Adrenal gland (tissue), 12 donors: ENCODE results near the gene C20orf144. TPM values are rescaled to one million over a fixed set of nuclear protein-coding genes. Genes with fewer than 3 reads are reported as not detected.

ENCODE experiments used
- DNase-seq, 7 donors: peaks; one replicate each; pipeline ENCODE4 v3.0.0-alpha.2; 2019 to 2020
- H3K27ac ChIP-seq, 5 donors: fragments of 200-600 bp; sonication (generic) in 4 of 5; 1 replicate in 3 of 5; 2 replicates in 2 of 5; pipeline versions ENCODE4 v1.5.1 to v1.8.0; 2016 to 2020; ENCODE audit warnings: mild to moderate bottlenecking in 1 of 5
- H3K27me3 ChIP-seq: fragments of 200-600 bp; 2 replicates; pipeline ENCODE4 v1.8.0; 2021
- H3K36me3 ChIP-seq, 2 donors: fragments of 200-600 bp; replicated peaks in 1 of 2; 1 replicate in 1 of 2; 2 replicates in 1 of 2; pipeline versions ENCODE4 v1.5.1 to v1.8.0; 2018 to 2022
- H3K4me1 ChIP-seq, 2 donors: fragments of 200-600 bp; replicated peaks in 1 of 2; 1 replicate in 1 of 2; 2 replicates in 1 of 2; pipeline versions ENCODE4 v1.5.1 to v1.8.0; 2018 to 2021
- H3K4me3 ChIP-seq, 4 donors: fragments of 200-600 bp; sonication (generic) in 3 of 4; one replicate each; pipeline ENCODE4 v1.5.1; 2016 to 2018
- H3K9me3 ChIP-seq, 3 donors: fragments of 200-600 bp; sonication (generic) in 1 of 3; replicated peaks in 1 of 3; 1 replicate in 2 of 3; 2 replicates in 1 of 3; pipeline versions ENCODE4 v1.5.1 to v1.8.0; 2016 to 2021
- CTCF ChIP-seq, 6 experiments: fragments of 450-650 bp in 4 of 6; fragments of 200-600 bp in 2 of 6; sonication (generic) in 1 of 6; IDR thresholded peaks; 1 replicate in 5 of 6; 2 replicates in 1 of 6; pipeline versions ENCODE4 v1.5.1 to v1.8.0; 2016 to 2021; ENCODE audit warnings: antibody characterized with exemption in 6 of 6, mild to moderate bottlenecking in 2 of 6, moderate library complexity in 1 of 6
- POLR2A ChIP-seq, 2 donors: fragments of 450-650 bp; IDR thresholded peaks; one replicate each; pipeline ENCODE4 v1.6.1; 2017; ENCODE audit warnings: antibody characterized with exemption in 2 of 2, mild to moderate bottlenecking in 2 of 2, moderate library complexity in 1 of 2
- WGBS, 4 donors: extraction: QIAGEN DNeasy Blood & Tissue Kit in 2 of 4; methylation state at CpG; one replicate each; pipeline versions ENCODE4 v1.1.5 to v1.1.7; 2013 to 2017; 5-methylcytosine and 5-hydroxymethylcytosine counted together
- intact Hi-C, 2 donors: fragments of 100-400 bp; cut with DNase I; formaldehyde crosslinking; loops; one replicate each; pipeline versions ENCODE4 v1.14.1 to v1.15.0; 2022 to 2023
- polyA plus RNA-seq, 3 donors: library from polyadenylated mRNA; stranded (reverse); fragments of 200-250 nt in 2 of 3; fragments of 350-450 nt in 1 of 3; fragmentation: Illumina TruSeq in 1 of 3; extraction: RNeasy Lipid Tissue Mini Kit (QIAGEN cat#74804) in 1 of 3; gene quantifications; one replicate each; pipeline ENCODE4 v1.2.3, GENCODE V29; 2013 to 2014
- total RNA-seq, 9 donors: library from RNA; depleted of rRNA in 4 of 9; stranded (reverse); fragments of >200 nt in 4 of 9; fragments of 120-200 nt in 1 of 9; fragmentation: NEBNext Ultra II Directional in 1 of 9; extraction: Animal tissue kit (Norgen Biotek cat#: 25700) in 1 of 9; gene quantifications; one replicate each; pipeline versions ENCODE4 v1.1.0 to v1.2.4, GENCODE V29; 2013 to 2023
- donor health status: healthy with polysubstance abuse.
- donor health status: Bipolar disorder and iron deficiency.
- donor health status: DM: yes; HTN: yes; CAD: no.
- donor health status: DM: no; HTN: no; CAD: no.
- donor health status: DM: no; HTN: no; CAD: no.
- donor health status: DM: yes; HTN: yes; CAD: no.

C20orf144 gene
- total and polyA plus RNA-seq, 12 donors, result 0.06 to 0.32 (median 0.14) TPM; not detected in 7

GRCh38 chr20:33647603-33648395, 14.3 kb upstream of the C20orf144 start:
- H3K36me3 ChIP-seq, result peaks cover 0 to 22% of the 10 kb centered on the region in 2 donors
- no peaks in the 10 kb centered on the region for H3K9me3 ChIP-seq
- intact Hi-C loops, result loop anchor here in 1 of 2 donors (5.0 kb wide), 1 partner anchor 195 kb away; no protein-coding TSS in a partner anchor
- peaks cover 0 to 2% of the 10 kb centered on the region in 2 donors for H3K4me1 ChIP-seq
- DNase-seq, result no peak
- H3K27ac ChIP-seq, result no peak overlapping the region
- TF ChIP-seq POLR2A (IDR thresholded peaks at IDR 0.05) (no peak), CTCF (IDR thresholded peaks at IDR 0.05) (no peak)
- no peaks in the 10 kb centered on the region for H3K27me3 ChIP-seq
- H3K4me3 ChIP-seq, result no peak overlapping the region
- 76 to 90% (median 87%) methylated on average over 10 to 11 of the region's 11 CpGs for WGBS, 4 donors

- Histone ChIP-seq H3K27ac (no peak overlapping the region), H3K27me3 (no peaks in the 10 kb centered on the region), H3K4me1 (peaks cover 0 to 9% of the 10 kb centered on the region in 2 donors), H3K4me3 (no peak overlapping the region), H3K36me3 (peaks cover 0 to 18% of the 10 kb centered on the region in 2 donors), H3K9me3 (no peaks in the 10 kb centered on the region)
- no peak for DNase-seq
- no peak for TF ChIP-seq POLR2A (IDR thresholded peaks at IDR 0.05)
- no peak for TF ChIP-seq CTCF (IDR thresholded peaks at IDR 0.05)
- intact Hi-C loops, result loop anchor here in 1 of 2 donors (5.0 kb wide), 1 partner anchor 196 kb away; no protein-coding TSS in a partner anchor
- WGBS, 4 donors, result 83 to 94% (median 87%) methylated on average over 10 to 14 of the region's 14 CpGs
Measured at GRCh38 chr20:33648396-33649004, 13.6 kb upstream of the C20orf144 start.

- no peak for TF ChIP-seq CTCF (IDR thresholded peaks at IDR 0.05)
- no peak for TF ChIP-seq POLR2A (IDR thresholded peaks at IDR 0.05)
- Histone ChIP-seq H3K4me1 (peaks cover 0 to 14% of the 10 kb centered on the region in 2 donors), H3K4me3 (no peak overlapping the region), H3K36me3 (peaks cover 0 to 15% of the 10 kb centered on the region in 2 donors), H3K27ac (no peak overlapping the region), H3K27me3 (no peaks in the 10 kb centered on the region), H3K9me3 (no peaks in the 10 kb centered on the region)
- DNase-seq, result peak in 2 of 7 donors; percentile 25 to 62
- 76 to 81% (median 79%) methylated on average over 14 to 19 of the region's 19 CpGs for WGBS, 4 donors
- intact Hi-C loops, result loop anchor here in 1 of 2 donors (5.0 kb wide), 1 partner anchor 197 kb away; no protein-coding TSS in a partner anchor
Measured at GRCh38 chr20:33649201-33649681, 12.9 kb upstream of the C20orf144 start.

- intact Hi-C loops, result no loop called here
- Histone ChIP-seq H3K4me3 (no peak overlapping the region), H3K4me1 (peaks cover 0 to 14% of the 10 kb centered on the region in 2 donors), H3K27me3 (no peaks in the 10 kb centered on the region), H3K9me3 (no peaks in the 10 kb centered on the region), H3K27ac (no peak overlapping the region), H3K36me3 (peaks cover 0 to 6% of the 10 kb centered on the region in 2 donors)
- TF ChIP-seq CTCF (IDR thresholded peaks at IDR 0.05), result no peak
- WGBS, 4 donors, result 81 to 88% (median 85%) methylated on average over 11 of the region's 11 CpGs
- no peak for DNase-seq
Measured at GRCh38 chr20:33650111-33650752, 11.9 kb upstream of the C20orf144 start.
